Activated T-cell treated with anti-CD3 and anti-CD28 coated beads, Interleukin-2, amount 50 U/mL, for 72 hours (primary cell): ENCODE data around the gene AKT2. TPM values are rescaled to one million over a fixed set of nuclear protein-coding genes. Genes with fewer than 3 reads are reported as not detected.
A peak's percentile ranks its signal among the peaks of the same experiment; 100 is the strongest.

Experiments used
- ATAC-seq, 2 donors: fragments of 150-1000 bp; cut with Tn5 transposase; replicated peaks in 1 of 2; 2 replicates each; pipeline ENCODE4 v1.10.0; 2021; ENCODE audit warnings: moderate library complexity in 2 of 2, mild to moderate bottlenecking in 1 of 2
- DNase-seq, 2 donors: peaks; one replicate each; pipeline ENCODE4 v3.0.0; 2021 to 2022; ENCODE audit warnings: mixed read lengths in 1 of 2
- H3K27ac Mint-ChIP-seq: one replicate; pipeline ENCODE4 v1.8.0; 2022; ENCODE audit warnings: mild to moderate bottlenecking, moderate library complexity, mixed read lengths
- H3K27me3 Mint-ChIP-seq: one replicate; pipeline ENCODE4 v1.8.0; 2022; ENCODE audit warnings: low read depth, mixed read lengths
- H3K36me3 Mint-ChIP-seq, 2 donors: one replicate each; pipeline ENCODE4 v1.8.0; 2022; ENCODE audit warnings: mixed read lengths in 2 of 2, mild to moderate bottlenecking in 1 of 2; ENCODE audit not compliant: insufficient read depth in 2 of 2
- H3K4me1 Mint-ChIP-seq: one replicate; pipeline ENCODE4 v1.8.0; 2022; ENCODE audit warnings: low read depth, mixed read lengths
- H3K4me3 Mint-ChIP-seq, 2 donors: one replicate each; pipeline ENCODE4 v1.8.0; 2022; ENCODE audit warnings: mild to moderate bottlenecking in 2 of 2, mixed read lengths in 2 of 2, moderate library complexity in 2 of 2
- H3K9me3 Mint-ChIP-seq, 2 donors: one replicate each; pipeline ENCODE4 v1.8.0; 2022; ENCODE audit warnings: mixed read lengths in 2 of 2
- total RNA-seq, 2 donors: library from RNA; stranded (reverse); gene quantifications; one replicate each; pipeline ENCODE4 v1.2.3, GENCODE V29; 2022

The AKT2 gene
- total RNA-seq, 2 donors from 2014 or later, result 190 to 197 TPM

DNA sequence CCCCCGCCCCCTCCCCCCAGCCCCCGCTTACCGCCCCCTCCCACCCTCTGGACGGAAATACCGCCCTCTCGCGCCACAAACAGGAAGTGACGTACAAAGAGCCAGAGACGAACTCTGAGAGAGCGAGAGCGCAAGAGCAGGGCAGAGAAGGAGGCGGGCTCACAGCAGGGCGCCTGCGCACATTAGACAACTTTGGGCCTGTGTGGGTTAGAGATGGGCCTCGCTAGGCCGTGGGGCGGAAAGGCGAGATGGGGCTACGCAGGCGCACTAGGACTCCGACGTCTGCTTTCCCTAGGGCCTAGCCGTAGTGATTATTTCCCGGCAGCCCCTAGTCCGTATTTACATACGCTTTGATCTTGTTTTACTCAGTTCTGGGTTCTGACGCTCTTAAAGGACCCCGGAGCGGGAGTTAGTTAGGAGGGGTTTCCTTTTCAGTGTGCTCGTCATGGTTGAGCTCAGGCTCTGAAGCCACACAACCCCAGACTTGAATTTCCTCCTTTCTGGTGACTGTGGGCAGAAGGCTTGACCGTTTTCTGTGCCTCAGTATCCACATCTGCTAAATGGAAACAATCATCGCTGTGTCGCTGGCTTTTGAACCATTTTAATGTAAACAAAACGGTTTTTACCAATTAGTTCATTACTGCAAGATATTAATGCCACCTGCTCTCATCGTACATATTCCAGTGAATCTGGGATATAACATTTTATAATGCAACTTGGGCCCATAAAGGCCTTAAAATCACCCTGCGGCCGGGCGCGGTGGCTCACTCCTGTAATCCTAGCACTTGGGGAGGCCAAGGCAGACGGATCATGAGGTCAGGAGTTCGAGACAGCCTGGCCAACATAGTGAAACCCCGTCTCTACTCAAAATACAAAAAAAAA is 449 bp upstream of the AKT2 start:
- Mint-ChIP-seq H3K27ac (peak overlapping the region; percentile 94), H3K4me1 (peaks cover 43% of the 10 kb centered on the region), H3K36me3 (peaks cover 3% of the 10 kb centered on the region in 2 donors), H3K27me3 (no peaks in the 10 kb centered on the region), H3K9me3 (no peaks in the 10 kb centered on the region), H3K4me3 (peak overlapping the region; percentile 85 to 98)
- DNase-seq, result peak; percentile 97 to 99
- ATAC-seq, result peak; percentile 85 to 87

DNA sequence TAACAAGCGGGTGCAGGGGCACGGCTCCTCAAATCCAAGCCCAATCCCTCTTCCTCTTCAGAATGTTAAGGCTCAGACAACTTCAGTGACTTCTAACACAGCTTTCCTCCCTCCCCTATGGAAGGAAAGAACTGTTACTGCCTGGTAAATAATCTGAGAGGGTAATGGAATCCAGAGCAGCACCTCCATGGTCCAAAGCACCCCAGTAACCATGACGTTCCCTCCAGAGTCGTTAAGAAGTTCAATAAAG is 969 bp downstream of the AKT2 start:
- Mint-ChIP-seq H3K9me3 (no peaks in the 10 kb centered on the region), H3K4me1 (peaks cover 54% of the 10 kb centered on the region), H3K36me3 (peaks cover 3% of the 10 kb centered on the region in 2 donors), H3K4me3 (peak overlapping the region; percentile 86 to 98), H3K27ac (peak overlapping the region; percentile 95), H3K27me3 (no peaks in the 10 kb centered on the region)
- ATAC-seq, result no peak
- no peak for DNase-seq

DNA sequence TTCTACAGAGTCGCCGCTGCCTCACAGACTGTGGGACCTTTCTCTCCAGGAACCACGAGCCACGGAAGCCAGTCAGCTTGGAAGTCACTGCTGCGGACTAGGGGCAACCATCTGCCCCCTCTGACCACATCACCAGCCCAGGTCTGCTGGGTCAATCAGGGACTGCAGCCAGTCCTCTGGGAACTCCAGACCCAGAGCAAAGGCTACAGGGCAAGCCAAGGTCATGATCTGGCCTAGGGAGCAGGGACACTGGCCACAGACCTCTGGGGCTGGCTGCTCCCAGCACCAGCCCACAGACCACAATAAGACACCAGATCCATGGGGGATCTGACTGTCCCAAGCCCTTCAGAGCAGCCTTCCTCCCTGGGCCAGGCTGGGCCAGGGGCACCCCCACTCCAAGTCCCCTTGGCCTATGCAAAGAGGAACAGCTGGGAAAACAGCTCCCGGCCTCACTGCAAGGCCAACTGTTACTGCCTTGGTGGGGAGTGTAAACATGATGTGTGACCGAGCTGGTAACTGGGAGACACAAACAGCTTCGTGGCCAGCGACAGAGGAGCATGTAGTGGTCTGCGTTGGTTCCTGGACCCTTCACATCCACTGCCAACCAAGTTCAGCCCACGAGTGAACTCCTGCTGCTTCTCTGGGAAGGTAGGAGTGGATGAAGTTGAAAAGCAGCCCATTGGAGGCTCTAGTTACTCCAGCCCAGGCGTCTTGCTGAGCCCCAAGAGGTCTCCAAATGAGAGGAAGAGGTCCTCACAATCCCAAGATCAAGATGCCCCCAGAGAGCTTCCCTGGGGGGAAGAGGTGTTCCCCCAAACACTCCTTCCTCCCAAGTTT is 1.5 kb downstream of the AKT2 start:
- ATAC-seq (no peak), DNase-seq (no peak)
- H3K4me1 Mint-ChIP-seq, result peaks cover 56% of the 10 kb centered on the region
- H3K27ac Mint-ChIP-seq, result peak overlapping the region; percentile 95
- H3K36me3 Mint-ChIP-seq, result peaks cover 3% of the 10 kb centered on the region in 2 donors
- no peaks in the 10 kb centered on the region for H3K27me3 Mint-ChIP-seq
- H3K9me3 Mint-ChIP-seq, result no peaks in the 10 kb centered on the region
- H3K4me3 Mint-ChIP-seq, result peak overlapping the region; percentile 86 to 98

DNA sequence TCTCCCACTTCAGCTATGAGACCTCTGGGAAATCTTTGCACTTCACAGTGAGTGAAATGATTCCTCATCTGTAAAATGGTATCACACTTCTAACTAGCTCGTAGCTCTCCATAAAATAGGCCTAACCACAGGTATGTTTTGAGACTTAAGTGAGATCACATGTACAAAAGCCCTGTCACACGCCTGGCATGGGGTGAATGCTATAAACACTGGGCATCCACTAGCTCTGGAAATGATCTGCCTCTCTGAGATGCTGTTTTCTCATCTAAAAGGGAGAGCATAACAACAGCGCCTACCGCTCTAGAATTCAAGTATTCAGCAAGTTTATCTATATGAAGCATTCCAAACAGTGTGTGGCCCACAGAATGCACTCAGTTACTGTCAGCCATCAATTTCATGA is 2.2 kb downstream of the AKT2 start:
- ATAC-seq, result no peak
- H3K4me3 Mint-ChIP-seq, result peak overlapping the region; percentile 86 to 98
- H3K36me3 Mint-ChIP-seq, result peaks cover 3% of the 10 kb centered on the region in 2 donors
- H3K27ac Mint-ChIP-seq, result peak overlapping the region; percentile 64
- no peaks in the 10 kb centered on the region for H3K9me3 Mint-ChIP-seq
- DNase-seq, result no peak
- peaks cover 63% of the 10 kb centered on the region for H3K4me1 Mint-ChIP-seq
- no peaks in the 10 kb centered on the region for H3K27me3 Mint-ChIP-seq

DNA sequence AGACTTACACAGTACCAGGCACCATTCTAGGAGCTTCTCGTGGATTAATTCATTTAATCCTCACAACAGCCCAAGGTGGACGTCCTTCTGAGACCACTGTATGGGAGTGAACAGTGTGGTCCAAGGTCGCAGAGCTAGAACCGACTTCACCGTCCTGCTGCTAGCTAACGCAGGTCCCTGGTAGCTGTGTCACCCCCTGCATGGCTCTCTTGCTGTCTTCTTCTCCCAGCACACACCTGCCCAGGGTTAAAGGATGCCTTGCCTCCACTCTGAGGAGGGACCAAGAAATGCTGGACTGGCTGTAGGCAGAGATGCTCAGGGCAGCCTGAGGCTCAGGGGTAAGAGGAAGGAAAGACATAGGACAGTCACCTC is 3.0 kb downstream of the AKT2 start:
- H3K36me3 Mint-ChIP-seq, result peaks cover 3% of the 10 kb centered on the region in 2 donors
- H3K4me3 Mint-ChIP-seq, result no peak overlapping the region
- peaks cover 70% of the 10 kb centered on the region for H3K4me1 Mint-ChIP-seq
- H3K27ac Mint-ChIP-seq, result no peak overlapping the region
- H3K9me3 Mint-ChIP-seq, result no peaks in the 10 kb centered on the region
- DNase-seq (no peak), ATAC-seq (no peak)
- no peaks in the 10 kb centered on the region for H3K27me3 Mint-ChIP-seq

DNA sequence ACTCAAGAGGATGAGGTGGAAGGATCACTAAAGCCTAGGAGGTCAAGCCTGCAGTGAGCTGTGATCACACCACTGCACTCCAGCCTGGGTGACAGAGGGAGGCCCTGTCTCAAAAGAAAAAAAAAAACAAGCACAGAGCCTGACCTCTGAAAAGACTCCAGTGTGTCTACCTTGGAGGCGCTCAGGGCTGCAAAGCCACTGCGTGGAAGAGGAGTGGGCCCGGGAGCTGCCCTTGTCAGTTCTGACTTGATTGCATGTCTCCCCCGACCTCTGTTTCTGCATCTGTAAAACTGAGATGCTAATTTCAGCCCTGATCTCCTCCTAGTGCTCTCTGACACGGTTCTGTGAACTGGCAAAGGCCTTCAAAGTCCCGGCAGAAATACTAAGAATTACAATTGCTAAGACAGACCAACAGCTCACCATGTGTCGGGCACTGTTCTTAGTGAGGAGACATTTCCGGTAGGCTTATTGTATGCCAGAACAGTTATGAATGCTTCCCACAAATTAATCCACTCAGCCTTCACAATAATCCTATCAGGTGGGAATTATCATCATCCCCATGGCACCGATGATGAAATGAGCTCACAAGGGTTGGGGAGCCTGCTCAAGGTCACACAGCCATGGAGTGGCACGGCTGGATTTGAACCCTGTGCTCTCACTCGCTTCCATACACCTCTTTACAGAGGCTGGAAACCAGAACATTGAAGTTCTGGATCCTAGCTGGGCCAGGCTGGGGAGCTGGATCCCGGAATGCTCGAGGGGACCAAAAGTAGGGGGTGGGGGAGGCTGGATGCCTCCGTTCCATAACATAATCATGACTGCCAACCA is 3.5 kb downstream of the AKT2 start:
- peaks cover 3% of the 10 kb centered on the region in 2 donors for H3K36me3 Mint-ChIP-seq
- DNase-seq (no peak), ATAC-seq (no peak)
- peaks cover 69% of the 10 kb centered on the region for H3K4me1 Mint-ChIP-seq
- H3K4me3 Mint-ChIP-seq, result no peak overlapping the region
- no peak overlapping the region for H3K27ac Mint-ChIP-seq
- H3K9me3 Mint-ChIP-seq, result no peaks in the 10 kb centered on the region
- no peaks in the 10 kb centered on the region for H3K27me3 Mint-ChIP-seq

DNA sequence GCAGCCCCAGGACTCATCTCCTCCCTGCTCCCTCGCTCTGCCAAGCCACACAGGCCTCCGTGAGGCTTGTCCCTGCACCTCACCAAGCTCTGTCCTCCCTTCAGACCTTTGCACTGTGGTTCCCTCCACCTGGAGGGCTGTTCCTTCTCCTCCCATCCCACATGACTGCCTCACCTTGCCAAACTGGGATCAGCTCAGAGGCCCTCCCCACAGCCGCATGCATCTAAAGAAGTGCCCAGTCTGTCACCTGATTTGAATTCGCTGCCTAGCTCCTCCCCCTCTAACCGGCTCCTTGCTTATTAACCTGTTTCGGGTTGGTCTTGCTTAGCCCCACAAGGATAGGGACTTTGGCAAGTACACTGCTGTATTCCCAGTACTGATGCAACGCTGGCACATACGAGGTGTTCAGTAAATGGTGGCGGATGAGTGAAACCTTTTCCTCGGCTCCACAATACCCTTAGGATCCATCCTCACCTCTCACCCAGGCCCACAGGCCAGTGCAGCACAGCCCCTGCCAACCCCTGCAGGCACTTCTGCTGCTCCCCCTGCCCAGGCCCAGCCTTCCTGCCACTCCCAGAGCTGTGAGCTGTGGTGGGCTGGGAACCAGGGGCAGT is 4.4 kb downstream of the AKT2 start:
- Mint-ChIP-seq H3K27me3 (no peaks in the 10 kb centered on the region), H3K4me1 (peaks cover 62% of the 10 kb centered on the region), H3K4me3 (peak overlapping the region; percentile 19 to 27), H3K27ac (peak overlapping the region; percentile 66), H3K9me3 (no peaks in the 10 kb centered on the region), H3K36me3 (peaks cover 3% of the 10 kb centered on the region in 2 donors)
- DNase-seq (no peak), ATAC-seq (no peak)

DNA sequence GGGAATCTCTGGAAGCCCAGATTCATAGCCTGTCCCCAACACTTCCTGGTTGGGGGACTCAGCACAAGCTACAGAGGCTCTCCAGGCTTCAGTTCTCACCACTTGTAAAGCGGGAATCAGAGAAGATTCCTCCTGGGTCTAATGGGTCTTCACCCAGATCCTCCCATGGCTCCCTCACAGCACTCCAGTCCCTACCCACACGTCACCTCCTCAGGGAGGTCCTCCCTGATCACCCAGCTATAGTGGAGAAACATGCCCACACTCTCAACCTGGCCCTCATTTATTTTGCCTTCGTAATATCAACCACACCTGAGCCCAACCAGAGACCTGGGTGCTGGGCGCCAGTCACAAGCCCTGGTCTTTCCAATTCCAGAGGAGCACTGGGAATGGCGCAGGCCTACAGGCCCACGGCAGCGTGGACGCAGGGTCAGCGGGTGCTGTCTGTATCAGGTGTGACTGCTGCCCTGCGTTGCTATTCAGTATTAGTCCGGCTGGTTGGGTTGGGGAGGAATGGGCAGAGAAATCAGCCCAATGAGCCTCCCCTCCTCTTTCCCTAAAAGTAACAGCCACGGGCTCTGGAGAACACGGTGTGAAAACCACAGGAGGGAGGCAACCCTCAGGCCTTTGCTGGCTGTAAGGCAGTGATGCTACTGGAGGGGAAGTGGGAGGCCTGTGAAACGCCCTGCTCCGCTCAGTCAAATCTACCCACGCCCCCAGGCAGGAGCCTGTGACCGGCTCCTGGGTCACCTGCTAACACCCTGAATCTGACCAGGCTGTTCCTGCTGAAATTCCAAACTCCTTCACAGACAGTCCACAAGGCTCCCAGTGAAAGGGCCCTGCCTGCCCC is 5.2 kb downstream of the AKT2 start:
- Mint-ChIP-seq H3K36me3 (peaks cover 3% of the 10 kb centered on the region in 2 donors), H3K4me3 (peak overlapping the region; percentile 19 to 27), H3K9me3 (no peaks in the 10 kb centered on the region), H3K27ac (peak overlapping the region; percentile 66), H3K27me3 (no peaks in the 10 kb centered on the region), H3K4me1 (peaks cover 65% of the 10 kb centered on the region)
- DNase-seq (no peak), ATAC-seq (no peak)

DNA sequence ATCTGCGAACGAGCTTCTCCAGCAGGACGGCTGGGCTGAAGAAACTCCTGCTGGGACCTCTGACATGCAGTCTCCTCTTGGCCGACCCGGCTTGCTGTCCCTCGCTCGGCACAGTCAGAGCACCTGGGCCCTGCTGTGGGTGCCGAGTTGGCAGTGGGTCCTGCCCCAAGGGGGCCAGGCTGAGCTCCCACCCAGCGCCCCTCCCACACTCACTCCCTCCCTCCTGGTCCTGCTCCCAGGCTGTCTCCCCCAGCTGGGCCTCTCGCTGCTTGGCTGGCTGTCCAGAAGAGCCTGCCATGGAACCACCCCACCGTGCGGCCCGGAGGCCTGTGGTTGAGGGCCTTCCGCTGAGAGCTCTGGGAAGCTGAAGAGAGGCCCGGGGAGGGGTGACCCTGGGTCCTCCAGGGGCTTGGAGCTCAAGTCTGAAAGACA is 6.0 kb downstream of the AKT2 start:
- Mint-ChIP-seq H3K4me3 (no peak overlapping the region), H3K9me3 (no peaks in the 10 kb centered on the region), H3K27ac (no peak overlapping the region), H3K27me3 (no peaks in the 10 kb centered on the region), H3K4me1 (peaks cover 70% of the 10 kb centered on the region), H3K36me3 (no peaks in the 10 kb centered on the region)
- DNase-seq, result no peak
- no peak for ATAC-seq

DNA sequence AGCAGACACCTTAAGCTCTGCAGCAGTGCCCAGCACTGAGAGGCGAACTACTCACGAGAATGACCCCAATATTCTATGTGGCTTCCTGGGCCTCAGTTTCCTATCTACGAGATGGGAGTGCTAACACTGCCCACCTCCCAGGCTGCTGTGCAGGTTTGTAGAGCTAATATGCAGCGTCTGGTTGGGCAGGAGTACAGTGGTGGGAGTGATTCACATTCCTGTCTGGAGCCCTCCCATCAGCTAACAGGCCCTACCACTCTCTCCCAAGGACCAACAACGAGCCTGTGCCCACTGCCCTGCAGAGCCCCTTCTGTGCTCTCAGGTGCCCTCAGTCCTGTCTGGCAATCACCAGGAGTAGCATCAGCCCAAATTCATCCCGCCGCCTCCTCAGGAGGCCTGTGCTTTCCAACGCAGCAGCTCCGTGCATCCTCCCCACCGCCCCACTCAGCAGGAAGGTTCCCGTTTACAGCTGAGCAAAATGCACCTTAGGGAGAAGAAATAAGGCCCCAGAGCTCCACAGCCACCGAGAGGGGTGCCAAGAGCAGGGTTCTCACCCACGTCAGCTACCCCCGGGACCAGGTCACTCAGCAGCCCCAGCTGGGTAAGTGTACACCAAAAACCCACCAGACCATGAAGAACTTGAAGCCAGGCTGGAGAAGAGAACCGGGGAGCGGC is 6.6 kb downstream of the AKT2 start:
- H3K27me3 Mint-ChIP-seq, result no peaks in the 10 kb centered on the region
- H3K4me1 Mint-ChIP-seq, result peaks cover 70% of the 10 kb centered on the region
- DNase-seq, result no peak
- no peaks in the 10 kb centered on the region for H3K9me3 Mint-ChIP-seq
- H3K27ac Mint-ChIP-seq, result peak overlapping the region; percentile 3
- ATAC-seq, result no peak
- H3K4me3 Mint-ChIP-seq, result no peak overlapping the region
- no peaks in the 10 kb centered on the region for H3K36me3 Mint-ChIP-seq

DNA sequence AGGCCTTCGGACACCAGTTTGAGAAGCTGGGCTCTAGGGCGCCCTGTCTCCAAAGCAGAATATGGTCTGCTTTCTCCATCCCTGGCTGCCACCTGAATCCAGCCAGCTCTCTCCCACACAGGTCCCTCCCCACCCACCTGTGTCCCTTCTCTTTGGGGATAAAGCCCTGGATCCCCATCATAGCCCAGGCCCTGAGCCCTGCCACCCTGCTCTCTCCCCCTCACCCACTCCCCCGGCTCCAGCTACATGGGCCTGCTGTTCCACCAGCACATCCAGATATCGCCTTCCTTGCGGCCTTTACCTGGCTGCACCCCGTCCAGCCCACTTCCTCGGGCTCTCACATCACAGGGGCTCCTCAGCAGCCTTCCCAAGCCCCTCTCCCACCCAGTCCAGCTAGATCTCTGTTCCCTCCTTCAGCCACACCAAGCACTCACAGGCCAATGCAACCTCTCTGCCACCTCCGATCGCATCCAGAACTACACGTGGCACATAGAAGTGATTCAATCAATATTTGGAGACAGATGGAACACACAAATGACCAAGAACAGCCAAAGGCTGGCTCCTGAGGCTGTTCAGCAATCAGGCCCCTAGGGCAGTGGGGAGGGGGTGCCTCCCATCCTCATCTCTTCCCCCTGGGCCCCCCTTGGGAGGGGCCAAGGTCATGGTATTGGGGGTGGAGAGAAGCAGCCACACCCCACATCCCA is 7.6 kb downstream of the AKT2 start:
- Mint-ChIP-seq H3K4me1 (peaks cover 64% of the 10 kb centered on the region), H3K27ac (peak overlapping the region; percentile 27)
- ATAC-seq, result no peak

More for the DNA sequence above, 7.6 kb downstream of the AKT2 start:
- H3K36me3 Mint-ChIP-seq, result no peaks in the 10 kb centered on the region
- no peaks in the 10 kb centered on the region for H3K27me3 Mint-ChIP-seq
- no peaks in the 10 kb centered on the region for H3K9me3 Mint-ChIP-seq
- DNase-seq, result no peak
- no peak overlapping the region for H3K4me3 Mint-ChIP-seq
